ENCODE measurements around the gene FJX1. TPM values are rescaled to one million over a fixed set of nuclear protein-coding genes. Genes with fewer than 3 reads are reported as not detected.

Gene FJX1
- total and polyA plus RNA-seq, 12 donors: 0.57 to 4.7 (median 1.5) TPM

- no peak overlapping the region for H3K4me3 ChIP-seq
- H3K36me3 ChIP-seq: no peaks in the 10 kb centered on the region
- H3K27me3 ChIP-seq: peaks cover 0 to 37% (median 25%) of the 10 kb centered on the region in 7 donors
- H3K4me1 ChIP-seq: no peaks in the 10 kb centered on the region
- WGBS, 2 donors: 74 to 88% methylated on average over 4 of the region's 4 CpGs
- H3K9me3 ChIP-seq: no peaks in the 10 kb centered on the region
- intact Hi-C loops (cut with DNase I): no loop called here
- no peak for DNase-seq
- TF ChIP-seq, protein P1, sequence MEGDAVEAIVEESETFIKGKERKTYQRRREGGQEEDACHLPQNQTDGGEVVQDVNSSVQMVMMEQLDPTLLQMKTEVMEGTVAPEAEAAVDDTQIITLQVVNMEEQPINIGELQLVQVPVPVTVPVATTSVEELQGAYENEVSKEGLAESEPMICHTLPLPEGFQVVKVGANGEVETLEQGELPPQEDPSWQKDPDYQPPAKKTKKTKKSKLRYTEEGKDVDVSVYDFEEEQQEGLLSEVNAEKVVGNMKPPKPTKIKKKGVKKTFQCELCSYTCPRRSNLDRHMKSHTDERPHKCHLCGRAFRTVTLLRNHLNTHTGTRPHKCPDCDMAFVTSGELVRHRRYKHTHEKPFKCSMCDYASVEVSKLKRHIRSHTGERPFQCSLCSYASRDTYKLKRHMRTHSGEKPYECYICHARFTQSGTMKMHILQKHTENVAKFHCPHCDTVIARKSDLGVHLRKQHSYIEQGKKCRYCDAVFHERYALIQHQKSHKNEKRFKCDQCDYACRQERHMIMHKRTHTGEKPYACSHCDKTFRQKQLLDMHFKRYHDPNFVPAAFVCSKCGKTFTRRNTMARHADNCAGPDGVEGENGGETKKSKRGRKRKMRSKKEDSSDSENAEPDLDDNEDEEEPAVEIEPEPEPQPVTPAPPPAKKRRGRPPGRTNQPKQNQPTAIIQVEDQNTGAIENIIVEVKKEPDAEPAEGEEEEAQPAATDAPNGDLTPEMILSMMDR (IDR thresholded peaks at IDR 0.05): no peak
- ATAC-seq: no peak
- H3K27ac ChIP-seq: no peak overlapping the region
Measured at GRCh38 chr11:35588627-35589026, 29.6 kb upstream of the FJX1 start.

DNA sequence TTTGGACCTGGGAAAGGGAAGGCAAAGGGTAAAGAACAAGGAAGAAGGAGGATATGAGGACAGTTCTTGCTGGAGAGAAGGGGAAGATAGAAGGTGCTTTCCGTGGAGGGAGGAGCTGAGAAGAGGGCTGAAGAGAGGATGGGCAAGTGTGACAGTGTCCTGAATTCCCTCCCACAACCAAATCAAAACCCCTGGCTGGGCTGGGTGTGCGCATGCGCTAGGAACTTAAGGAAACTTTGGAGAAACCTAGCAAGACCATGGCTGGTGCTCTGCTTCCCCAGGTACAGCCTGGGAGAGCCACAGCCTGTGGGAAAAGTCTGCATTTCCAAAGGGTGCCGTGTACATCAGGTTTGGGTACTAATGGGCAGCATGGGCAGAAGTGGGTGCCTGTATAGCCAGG lies 29.0 kb upstream of the FJX1 start:
- WGBS, 2 donors: 84 to 92% methylated on average over 4 of the region's 4 CpGs
- Histone ChIP-seq H3K27ac (no peak overlapping the region), H3K27me3 (peaks cover 0 to 34% (median 22%) of the 10 kb centered on the region in 7 donors), H3K4me1 (no peaks in the 10 kb centered on the region), H3K9me3 (no peaks in the 10 kb centered on the region), H3K36me3 (no peaks in the 10 kb centered on the region), H3K4me3 (no peak overlapping the region)
- no peak for ATAC-seq
- intact Hi-C loops (cut with DNase I): no loop called here
- TF ChIP-seq, protein P1 (IDR thresholded peaks at IDR 0.05): no peak
- DNase-seq: no peak

DNA sequence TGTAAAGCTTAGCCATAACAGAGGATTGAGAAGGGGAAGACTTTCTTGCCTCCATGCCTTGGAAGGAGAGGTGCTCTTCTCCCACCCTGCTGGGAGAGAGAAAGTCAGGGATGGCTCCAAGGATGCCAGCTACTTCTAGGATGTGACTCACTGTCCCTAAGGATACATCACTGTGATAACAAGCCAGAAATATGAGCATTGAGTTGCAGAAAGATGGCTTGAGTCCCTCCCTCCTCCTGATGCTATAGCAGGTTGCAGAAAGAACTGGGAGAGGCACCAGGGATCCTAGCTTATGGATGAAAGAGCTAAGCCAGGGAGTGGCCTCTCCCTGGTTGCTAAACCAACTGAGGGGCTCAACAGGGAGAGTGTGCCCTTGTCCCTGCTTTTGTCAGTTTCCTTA lies 27.8 kb upstream of the FJX1 start:
- TF ChIP-seq, protein P1 (IDR thresholded peaks at IDR 0.05): no peak
- intact Hi-C loops (cut with DNase I): no loop called here
- H3K27me3 ChIP-seq: peaks cover 0 to 31% (median 20%) of the 10 kb centered on the region in 7 donors

GRCh38 chr11:35593143-35593542 lies 25.1 kb upstream of the FJX1 start:
- Histone ChIP-seq H3K36me3 (no peaks in the 10 kb centered on the region), H3K4me3 (no peak overlapping the region), H3K27ac (no peak overlapping the region), H3K27me3 (peaks cover 0 to 24% (median 13%) of the 10 kb centered on the region in 7 donors), H3K9me3 (no peaks in the 10 kb centered on the region), H3K4me1 (no peaks in the 10 kb centered on the region)
- no peak for DNase-seq
- ATAC-seq: no peak
- TF ChIP-seq, protein P1 (IDR thresholded peaks at IDR 0.05): no peak
- intact Hi-C loops (cut with DNase I): no loop called here

More for the DNA sequence above, 27.8 kb upstream of the FJX1 start:
- no peak overlapping the region for H3K27ac ChIP-seq
- H3K36me3 ChIP-seq: no peaks in the 10 kb centered on the region
- H3K4me1 ChIP-seq: no peaks in the 10 kb centered on the region
- H3K4me3 ChIP-seq: no peak overlapping the region
- H3K9me3 ChIP-seq: no peaks in the 10 kb centered on the region
- DNase-seq (no peak), ATAC-seq (no peak)

Data from heart right ventricle (tissue), 16 donors.